ENCODE data around the gene PTGS1.
"Not testable (repeated sequence)": the region's sequence is repeated elsewhere in the genome, so short reads cannot be mapped to it uniquely, and the experiment has no call there.

Gene PTGS1

DNA sequence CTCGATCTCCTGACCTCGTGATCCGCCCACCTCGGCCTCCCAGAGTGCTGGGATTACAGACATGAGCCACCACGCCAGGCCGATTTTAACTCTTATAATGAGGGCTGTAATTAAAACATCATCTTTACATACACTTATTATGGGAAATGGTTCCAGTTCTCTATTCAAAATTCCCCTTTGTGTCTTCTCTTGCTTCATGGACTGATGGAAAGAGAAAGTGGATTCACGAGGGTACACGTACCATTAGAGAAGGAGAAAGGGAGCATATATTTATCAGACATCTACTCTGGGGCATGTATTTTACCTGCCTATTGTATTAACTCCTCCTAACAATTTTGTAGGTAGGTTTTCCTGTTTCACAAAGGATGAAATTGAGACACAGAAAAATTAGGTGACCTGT is 31.1 kb downstream of the PTGS1 start:
- FAIRE-seq: no peak

DNA sequence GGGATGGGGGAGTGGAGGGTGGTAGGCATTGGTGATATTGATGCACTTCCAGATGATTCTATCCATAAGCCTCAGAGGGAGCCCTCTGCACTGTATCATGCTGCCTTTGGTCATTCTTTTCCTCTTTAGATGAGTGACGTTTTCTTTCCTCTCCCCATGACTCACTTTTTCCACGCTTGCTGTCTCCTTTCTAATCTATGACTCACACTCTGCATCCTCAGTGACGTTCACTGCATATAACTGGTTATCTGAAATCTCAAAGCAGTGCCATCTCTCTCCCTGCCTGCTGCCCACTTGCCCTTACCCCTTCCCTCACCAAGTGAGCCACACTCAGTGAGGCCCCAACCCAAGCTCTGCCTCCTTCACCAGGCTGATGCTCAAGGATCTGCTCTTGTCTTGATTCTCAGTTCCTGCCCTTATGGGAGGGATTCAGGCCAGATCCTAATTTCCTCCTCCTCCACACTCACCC is 31.6 kb downstream of the PTGS1 start:
- FAIRE-seq: no peak

- no peak for FAIRE-seq
These were observed 32.0 kb downstream of the PTGS1 start for GRCh38 chr9:122402874-122403273.

DNA sequence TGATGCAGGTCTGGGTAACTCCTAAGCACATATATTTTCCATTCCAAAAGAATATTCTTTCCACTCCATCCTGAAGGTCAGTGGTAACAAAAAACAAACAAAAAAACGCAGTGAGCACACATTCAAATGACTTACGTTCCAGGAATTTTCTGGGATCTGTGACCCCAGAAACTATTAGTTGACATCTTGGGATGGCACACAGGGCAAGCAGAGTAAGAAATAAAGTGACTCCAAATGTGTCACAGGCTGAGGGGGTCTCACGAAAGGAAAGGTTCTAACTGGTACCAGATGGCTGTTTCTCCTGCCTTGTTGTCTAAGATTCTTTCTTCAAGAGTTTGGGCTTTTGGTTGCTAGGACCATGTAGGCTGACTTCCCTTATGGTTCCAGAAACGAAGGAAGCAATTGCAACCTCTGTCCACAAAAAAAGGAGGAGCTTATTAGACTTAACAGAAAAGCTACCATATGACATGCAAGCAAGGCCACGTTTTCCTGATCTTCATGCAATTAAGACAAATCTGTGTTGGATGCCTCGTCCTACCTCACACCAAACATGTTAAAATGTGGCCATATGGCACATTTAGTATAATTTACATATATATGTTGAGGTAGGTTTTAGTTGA is 32.7 kb downstream of the PTGS1 start:
- FAIRE-seq: no peak

DNA sequence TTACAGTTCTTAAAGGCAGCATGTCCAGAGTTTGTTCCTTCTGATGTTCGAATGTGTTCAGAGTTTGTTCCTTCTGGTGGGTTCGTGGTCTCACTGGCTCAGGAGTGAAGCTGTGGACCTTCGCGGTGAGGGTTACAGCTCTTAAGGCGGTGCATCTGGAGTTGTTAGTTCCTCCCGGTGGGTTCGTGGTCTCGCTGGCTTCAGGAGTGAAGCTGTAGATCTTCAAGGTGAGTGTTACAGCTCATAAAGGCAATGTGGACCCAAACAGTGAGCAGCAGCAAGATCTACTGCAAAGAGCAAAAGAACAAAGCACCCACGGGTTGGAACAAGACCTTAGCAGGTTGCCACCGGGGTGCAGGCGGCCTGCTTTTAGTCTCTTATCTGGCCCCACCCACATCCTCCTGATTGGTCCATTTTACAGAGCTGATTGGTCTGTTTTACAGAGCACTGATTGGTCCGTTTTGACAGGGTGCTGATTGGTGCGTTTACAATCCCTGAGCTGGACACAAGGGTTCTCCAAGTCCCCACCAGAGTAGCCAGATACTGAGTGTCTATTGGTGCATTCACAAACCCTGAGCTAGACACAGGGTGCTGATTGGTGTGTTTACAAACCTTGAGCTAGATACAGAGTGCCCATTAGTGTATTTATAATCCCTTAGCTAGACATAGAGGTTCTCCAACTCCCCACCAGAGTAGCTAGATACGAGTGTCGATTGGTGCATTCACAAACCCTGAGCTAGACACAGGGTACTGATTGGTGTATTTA is 34.7 kb downstream of the PTGS1 start:
- not testable (repeated sequence) for FAIRE-seq

DNA sequence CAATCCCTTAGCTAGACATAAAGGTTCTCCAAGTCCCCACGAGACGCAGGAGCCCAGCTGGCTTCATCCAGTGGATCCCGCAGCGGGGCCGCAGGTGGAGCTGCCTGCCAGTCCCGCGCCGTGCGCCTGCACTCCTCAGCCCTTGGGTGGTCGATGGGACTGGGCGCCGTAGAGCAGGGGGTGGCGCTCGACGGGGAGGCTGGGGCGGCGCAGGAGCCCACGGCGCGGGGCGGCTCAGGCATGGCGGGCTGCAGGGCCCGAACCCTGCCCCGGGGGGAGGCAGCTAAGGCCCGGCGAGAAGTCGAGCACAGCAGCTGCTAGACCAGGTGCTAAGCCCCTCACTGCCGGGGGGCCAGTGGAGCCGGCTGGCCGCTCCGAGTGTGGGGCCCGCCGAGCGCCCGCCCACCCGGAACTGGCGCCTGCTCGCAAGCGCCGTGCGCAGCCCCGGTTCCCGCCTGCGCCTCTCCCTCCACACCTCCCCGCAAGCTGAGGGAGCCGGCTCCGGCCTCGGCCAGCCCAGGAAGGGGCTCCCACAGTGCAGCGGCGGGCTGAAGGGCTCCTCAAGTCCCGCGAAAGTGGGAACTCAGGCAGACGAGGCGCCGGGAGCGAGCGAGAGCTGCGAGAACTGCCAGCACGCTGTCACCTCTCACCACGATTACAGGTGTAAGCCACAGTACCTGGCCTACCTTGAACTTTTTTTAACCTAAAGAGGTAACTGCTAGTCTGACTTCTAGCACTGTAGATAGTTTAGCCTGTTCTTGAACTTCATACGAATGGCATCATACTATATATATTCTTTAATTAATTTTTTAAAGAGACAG is 35.5 kb downstream of the PTGS1 start:
- FAIRE-seq: no peak

DNA sequence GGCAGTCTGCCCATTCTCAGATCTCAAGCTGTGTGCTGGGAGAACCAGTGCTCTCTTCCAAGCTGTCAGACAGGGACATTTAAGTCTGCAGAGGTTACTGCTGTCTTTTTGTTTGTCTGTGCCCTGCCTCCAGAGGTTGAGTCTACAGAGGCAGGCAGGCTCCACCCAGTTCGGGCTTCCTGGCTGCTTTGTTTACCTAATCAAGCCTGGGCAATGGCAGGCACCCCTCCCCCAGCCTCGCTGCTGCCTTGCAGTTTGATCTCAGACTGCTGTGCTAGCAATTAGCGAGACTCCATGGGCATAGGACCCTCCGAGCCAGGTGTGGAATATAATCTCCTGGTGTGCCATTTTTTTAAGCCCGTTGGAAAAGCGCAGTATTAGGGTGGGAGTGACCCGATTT is 43.3 kb downstream of the PTGS1 start:
- not testable (repeated sequence) for FAIRE-seq

GRCh38 chr9:122418016-122418415 is 47.2 kb downstream of the PTGS1 start:
- no peak for FAIRE-seq

DNA sequence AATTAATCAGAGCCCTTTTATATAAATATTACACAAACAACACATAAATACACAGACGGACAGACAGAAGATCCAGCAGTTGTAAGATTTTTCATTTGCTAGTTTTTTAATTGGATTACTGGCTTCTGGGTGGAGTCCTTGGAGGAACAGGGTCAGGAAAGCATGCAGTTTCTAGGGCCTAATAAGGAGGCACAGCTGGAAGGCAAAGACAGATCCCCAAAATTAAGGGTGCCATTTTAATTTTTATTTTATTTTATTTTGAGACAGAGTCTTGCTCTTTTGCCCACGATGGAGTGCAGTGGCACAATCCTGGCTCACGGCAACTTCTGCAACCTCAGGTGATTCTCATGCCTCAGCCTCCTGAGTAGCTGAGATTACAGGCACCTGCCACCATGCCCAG is 49.5 kb downstream of the PTGS1 start:
- FAIRE-seq: no peak

DNA sequence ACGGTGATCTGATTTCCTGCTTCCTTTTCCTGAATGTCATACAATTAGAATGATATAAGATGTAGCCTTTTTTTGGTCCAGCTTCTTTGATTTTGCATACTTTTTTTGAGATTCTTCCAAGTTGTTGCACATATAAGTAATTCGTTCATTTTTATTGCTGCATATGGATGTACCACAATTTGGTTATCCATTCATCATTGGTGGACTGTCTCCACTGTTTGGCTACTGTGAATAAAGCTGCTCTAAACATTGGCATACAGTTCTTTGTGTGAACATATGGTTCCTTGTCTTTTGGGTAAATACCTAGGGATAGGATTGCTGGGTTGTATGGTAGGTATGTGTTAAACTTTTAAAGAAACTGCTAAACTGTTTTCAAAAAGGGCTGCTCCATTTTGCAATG is 54.3 kb downstream of the PTGS1 start:
- no peak for FAIRE-seq

GRCh38 chr9:122426723-122427122 is 55.9 kb downstream of the PTGS1 start:
- no peak for FAIRE-seq

DNA sequence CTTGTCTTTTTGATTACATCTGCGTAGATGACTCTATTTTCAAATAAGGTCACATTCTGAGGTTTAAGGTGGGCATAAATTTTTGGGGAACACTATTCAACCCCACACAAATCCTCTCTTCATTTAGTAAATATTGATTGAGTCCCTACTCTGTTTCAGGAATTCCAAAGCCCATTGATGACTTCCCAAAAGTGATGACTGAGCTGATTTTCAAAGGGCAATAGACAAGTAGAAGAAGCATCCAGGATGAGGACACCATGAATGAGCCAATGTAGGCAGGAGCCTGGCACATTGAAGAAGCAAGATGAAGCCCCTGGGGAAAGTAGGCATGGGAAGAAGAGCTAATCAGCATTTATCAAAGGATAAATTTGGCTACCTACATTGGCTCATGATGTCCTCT is 71.7 kb downstream of the PTGS1 start:
- FAIRE-seq: no peak

GRCh38 chr9:122444041-122444733 is 73.4 kb downstream of the PTGS1 start:
- no peak for FAIRE-seq

All from endometrium (tissue), 2 donors.